GM18907 (cell line): ENCODE results near the gene TGM2.

Source experiments
- ATAC-seq: cut with Tn5 transposase; IDR thresholded peaks from one replicate; pipeline ENCODE4 v1.9.1; 2021; ENCODE audit warnings: mild to moderate bottlenecking, moderate library complexity; ENCODE audit not compliant: unreplicated experiment

The TGM2 gene

DNA sequence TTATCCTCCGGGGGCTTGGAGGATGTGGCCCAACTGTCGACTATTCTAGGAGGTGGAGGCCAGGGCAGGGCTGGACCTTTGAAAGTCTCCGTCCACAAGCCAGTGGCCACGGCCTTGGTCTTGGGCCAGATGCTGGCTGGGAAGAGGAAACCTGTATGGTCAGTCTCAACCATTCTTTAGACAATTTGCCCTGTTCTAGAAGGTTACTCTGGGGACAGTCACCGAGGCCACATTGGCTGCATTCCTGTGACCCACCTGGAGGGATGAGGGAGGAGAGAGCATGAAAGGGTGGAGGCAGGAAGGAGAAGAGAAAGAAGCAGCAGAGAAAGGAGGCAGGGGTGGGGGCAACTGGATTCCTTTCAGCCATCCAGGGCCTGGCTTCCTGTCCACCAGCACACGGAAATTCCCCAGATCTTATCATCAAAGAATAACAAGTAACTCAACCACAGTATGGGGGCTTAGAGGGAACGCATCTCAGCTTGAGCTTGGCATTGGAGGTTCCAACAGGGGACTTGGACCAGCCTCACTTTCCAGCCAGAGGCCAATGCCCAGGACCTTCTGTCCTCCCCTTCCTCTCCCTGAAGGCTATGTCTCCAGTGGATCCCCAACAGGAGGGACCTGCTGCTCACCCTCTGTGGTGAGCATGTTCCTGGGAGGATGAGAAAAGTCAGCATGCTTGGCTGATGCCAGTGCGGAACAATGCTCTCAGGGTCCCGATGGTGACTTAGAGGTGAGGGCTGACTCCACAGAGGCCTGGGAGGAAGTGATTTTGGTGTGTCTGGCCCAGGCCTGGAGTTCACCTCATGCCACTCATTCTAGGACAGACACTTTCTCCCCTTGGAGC, 30.4 kb downstream of the TGM2 start:
- no peak for ATAC-seq

DNA sequence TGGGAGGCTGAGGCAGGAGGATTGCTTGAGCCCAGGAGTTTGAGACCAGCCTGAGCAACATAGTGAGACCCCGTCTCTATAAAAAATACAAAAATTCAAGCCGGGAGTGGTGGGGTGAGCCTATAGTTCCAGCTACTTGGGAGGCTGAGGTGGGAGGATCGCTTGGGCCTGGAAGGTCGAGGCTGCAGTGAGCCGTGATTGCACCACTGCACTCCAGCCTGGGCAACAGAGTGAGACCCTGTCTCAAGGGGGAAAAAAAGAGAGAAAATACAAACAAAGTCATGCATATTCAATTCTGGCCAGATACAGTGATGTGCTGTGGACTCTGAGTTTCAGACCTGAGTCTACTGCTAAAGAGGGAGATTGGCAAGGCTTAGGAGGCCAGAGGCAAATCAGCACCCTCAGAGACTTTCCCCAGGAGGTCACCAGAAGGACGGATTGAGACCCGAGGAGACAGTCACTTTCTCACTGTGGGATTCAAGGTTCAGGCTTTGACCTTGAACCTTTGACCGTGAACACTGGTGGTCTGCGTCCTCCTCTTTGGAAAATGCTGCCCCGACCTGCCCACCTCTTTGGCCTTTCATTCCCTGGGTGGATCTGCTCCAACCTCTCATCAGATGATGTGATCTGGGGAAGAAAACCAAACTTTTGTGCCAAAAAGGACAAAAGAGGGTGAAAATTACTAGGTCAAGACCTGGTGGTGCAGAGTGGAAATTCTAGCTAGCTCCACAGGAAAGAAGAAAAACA, 31.2 kb downstream of the TGM2 start:
- ATAC-seq = no peak

DNA sequence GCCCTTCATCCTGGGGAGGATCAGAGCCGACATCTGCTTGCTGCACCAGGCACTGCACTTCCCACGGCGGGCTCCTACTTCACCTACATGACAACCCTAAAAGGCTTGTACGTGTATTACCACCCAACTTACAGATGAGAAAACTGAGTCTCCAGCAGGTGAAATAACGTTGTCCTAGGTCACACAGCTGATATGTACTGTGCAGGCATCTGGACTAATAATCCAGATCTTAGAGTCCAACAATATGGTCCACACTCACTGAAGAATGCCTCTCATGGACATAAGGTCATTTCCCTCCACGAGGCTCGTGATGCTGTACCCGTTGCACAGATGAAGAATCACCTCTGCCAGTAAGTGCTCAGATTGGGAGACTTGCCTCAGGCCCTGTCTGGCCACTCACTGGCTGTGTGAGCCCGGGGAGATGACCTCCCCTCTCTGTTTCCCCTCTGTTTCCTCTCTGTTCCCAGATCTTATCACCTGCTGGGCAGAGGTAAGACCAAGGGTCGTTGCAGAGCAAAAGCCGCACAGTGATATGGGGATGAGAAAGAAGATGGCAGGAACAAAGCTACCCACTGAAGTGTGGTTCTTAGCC, 32.1 kb downstream of the TGM2 start:
- no peak for ATAC-seq

DNA sequence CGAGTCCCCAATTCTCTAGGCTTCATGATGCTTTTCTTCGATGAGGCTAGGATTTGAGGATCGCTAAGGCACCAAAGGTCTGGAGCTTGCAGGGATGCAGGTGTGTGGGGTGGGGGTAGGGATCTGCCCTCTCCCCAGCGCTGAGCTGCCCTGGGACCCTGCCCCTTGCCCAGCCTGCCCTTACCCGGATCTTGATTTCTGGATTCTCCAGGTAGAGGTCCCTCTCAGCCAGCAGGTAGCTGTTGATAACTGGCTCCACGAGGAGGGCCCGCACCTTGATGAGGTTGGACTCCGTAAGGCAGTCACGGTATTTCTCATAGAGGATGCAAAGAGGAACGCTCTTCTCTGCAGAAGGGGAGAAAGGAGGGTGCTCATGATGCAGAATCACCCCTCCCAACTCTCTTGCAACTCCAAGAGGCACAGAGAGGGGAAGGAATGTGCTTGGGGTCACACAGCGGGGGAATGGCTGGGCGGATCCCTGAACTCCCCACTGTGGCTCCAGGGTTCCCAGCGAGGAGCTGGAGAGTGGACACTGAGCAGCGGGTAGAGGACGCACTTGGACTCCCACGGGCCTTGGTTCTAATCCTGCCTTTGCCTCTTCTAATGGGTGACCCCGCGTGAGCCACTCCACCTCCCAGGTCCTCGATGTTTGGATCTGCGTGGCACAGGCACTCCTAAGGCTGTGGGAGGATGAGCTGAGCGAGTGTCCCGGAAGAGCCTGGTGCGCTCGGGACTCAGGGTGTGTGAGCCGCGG, 32.7 kb downstream of the TGM2 start:
- ATAC-seq = no peak

DNA sequence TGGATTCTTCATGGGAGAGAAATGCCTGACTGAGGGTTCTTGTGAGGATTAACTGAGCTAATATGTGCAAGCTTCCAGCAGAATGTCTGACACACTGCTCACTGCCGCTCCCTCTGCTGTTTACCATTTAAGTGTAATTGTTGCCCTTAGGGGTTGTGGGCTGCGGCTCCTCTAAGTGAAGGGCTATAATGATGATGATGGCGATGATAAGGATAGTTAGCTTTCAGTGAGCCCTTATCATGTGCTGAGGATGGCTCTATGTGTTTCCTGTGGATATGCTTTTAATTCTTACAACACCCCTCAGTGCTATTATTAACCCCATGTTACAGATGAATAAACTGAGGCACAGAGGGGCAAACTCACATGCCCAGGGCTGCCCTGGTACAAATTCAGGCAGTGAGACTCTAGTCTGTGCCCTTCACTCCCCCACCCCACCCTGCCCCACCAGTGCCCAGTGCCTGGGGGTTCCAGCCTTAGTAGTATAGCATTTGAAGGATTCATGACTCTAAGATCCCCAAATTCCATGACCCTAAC, 33.4 kb downstream of the TGM2 start:
- ATAC-seq = no peak

DNA sequence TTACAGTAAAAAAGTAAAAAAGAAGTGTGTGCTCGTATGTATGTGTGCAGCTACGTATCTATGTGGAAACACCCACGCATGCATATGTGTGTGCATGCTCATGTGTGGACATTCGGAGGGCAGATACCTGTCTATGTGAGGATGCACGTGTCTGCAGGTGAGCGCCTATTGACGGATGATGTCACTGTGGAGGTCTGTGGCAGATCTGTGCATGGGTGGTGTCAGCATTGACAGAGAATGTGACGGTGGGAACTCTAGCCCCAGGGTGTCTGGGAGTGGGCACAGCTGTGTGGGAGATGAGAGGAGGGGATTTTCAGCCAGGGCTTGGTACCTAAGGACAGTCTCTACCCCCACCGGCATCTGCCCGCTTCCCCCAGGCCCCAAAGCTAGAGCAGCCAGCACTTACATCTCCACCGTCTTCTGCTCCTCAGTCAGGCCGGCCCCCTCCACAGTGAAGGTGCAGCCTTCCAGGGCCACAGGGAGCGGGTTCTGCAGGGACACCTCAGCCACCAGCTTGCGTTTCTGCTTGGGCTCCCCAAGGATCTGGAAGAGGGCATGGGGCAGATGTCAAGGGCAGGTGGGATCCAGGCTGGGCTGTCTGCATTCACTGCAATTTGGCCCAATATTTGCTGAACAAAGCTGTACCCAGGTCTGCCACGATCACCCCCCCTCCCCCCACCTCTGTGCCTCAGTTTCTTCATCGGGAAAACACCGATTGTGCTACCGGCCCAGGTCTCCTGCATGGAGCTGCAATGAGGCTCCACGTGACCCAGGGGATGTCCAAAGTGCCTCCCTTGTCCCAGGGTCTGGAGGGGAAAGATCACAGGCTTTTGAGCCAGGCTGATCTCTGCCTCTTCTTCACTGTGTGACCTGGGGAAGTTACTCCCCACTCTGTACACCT, 34.1 kb downstream of the TGM2 start:
- no peak for ATAC-seq

DNA sequence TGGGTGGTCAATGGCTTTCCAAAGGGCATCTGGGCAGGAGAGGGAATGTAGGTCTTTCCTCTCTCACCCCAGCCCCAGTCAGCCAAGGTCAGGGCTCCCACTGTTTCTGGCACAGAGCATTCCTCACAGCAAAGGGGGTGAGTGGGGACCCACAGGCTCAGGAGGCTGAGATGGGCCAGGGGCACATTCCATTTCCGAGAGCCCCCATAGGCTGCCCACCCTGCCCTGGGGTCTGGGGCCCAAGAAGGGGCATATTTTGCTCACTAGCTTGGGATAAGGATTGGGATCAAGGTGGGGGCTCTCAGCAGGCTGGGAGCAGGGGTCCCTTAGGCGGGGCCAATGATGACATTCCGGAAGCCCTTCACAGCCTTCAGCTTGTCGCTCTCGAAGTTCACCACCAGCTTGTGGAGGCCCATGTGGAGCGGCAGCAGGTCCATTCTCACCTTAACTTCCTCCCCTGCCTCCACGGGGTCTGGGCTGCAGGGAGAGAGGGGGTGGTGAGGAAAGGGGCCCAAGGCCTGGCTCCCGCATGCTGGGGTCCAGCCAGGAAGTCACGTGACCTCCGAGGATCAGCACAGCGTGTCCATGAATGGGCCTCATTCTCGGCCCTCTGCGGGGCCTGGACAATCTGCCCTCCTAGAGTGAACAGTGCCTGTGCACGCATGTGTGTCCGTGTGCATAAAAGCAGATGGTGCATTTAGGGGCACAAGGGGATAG, 35.0 kb downstream of the TGM2 start:
- no peak for ATAC-seq

DNA sequence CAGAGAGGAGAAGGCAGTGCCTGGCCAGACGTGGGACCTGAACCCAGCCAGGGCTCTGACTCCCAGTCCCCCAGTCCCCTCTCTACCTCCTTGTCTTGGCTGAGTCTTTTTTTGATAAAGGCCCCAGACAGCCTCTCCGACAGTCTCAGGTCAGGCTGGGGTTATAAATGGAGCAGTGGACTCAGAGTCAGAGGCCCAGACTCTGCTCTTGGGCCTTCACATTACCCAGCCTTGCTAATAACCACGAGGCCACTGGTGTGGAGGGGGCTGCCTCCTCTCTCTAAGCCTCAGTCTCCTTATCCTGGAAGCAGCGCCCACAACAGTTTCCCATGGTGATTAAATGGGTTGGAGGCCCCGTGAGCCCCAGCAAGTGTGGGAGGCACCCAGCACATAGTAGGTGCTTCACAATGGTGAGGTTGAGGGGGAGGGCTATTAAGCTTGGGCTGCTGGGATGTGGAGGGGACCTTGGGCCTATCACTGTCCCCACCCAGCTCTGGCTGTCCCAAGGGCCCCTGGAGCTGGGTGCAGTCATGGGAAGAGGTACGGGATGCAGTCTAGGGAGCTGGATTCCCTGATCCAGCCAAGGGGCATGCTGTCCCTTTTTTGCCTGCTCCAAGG, 35.7 kb downstream of the TGM2 start:
- no peak for ATAC-seq

DNA sequence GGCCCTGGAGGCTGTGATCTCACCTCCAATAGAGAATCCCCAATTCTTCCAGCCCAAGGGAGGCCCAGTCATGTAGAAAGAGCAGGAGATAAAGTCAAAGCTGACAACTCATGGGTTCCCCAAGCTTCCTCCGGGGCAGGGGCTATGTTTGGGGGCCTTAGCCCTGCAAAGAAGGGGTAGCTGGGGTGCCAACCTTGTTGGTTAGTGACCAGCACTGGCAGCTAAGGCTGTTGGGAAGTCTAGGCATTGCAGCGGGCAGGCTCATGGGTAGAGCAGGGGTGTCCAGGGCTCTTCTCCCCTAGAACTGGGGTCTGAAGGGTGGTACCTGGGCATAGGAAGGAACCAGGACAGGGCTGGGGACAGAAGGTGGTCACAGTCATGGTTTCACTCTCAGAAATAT, 36.4 kb downstream of the TGM2 start:
- no peak for ATAC-seq

DNA sequence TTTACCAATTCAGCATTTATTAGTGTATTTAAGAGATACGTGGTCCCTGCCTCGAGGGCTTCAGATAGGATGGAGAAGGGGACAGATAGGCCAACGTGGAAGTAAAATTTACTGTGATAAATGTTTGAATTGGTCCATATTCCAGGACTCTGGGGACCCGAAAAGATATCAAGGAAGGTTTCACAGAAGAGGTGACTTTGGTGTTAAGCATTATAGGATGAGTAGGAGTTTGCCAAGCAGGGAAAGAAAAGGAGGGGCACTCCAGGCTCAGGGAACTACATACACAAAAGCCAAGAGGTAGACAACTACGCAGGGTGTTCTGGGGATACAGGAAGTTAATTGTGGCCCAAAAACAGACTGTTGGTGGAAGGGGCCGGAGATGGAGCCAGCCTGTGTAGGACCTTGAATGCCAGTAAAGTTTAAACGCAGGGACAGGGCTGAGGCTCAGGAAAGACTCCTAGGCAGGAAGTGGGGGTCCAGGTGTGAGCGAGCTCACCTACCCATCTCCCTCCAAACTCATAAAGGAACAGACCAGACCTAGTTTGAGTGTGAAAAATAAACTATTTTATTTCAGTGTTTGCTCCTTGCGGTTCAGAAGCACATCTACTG, 37.0 kb downstream of the TGM2 start:
- no peak for ATAC-seq

DNA sequence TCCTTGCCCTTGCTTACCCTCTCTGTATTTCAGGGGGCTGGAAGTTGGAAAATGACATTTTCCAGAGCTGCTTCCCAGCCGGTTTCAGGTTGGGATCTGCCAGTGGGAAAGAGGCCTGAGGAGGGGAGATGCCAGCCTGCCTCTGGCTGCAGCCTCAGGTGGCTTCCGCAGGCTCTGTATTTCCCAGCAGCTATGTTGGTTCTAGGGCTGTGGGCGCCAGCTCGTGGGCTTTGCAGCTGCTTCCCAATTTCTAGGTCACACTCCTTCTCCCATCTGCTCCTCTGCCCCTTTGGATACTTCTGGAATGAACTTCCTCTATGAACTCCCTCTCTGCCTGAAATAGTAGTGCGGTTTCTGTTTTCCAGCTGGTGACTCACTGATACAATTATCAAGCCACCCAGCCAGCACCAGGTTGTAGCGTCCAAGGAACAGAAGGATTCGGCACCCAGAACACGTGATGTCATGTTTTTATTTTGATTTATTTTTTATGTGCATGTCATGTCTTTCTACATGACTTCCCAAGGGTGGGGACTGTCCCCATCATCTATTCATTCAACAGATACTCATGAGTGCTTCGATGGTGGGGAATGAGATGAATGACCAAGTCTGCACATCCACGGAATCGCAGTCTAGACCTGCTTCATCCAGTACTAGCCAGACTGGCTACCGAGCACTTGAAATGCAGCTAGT, 38.0 kb downstream of the TGM2 start:
- ATAC-seq = no peak

DNA sequence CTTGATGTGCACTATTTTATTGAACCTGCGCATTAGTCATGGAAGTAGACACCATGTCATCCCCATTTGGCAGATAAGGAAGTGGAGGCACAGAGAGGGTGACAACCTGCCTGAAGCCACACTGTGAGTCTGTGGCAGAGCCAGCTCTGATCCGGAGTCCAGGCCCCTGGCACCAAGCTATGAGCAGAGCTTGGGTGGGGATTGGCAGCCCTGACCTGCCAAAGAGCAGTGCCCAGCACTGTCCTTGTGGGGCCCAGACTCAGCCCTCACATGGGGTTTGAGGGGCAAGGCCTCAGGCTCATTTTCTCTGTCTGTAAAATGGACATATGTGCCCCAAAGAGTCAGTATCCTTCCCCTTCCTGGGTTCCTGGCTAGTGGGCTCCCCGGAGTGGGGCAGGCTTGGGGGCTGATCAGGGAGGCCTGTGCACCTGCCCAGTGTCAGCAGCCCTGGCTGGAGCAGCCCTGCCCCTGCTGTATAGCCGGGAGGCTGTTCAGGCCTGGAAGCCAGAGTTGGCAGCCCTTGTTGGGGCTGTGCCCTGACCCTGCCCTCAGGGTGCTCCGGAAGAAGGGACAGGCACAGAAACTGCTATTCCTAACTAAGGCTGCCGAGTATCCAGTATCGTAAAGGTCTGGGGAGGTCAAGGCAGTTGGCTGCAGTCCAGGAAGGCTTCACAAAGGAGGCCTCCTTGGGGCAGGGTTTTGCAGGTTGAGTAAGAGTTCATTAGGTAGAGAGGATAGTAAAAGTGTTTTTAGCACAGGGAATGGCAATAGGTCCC, 38.7 kb downstream of the TGM2 start:
- ATAC-seq = no peak

DNA sequence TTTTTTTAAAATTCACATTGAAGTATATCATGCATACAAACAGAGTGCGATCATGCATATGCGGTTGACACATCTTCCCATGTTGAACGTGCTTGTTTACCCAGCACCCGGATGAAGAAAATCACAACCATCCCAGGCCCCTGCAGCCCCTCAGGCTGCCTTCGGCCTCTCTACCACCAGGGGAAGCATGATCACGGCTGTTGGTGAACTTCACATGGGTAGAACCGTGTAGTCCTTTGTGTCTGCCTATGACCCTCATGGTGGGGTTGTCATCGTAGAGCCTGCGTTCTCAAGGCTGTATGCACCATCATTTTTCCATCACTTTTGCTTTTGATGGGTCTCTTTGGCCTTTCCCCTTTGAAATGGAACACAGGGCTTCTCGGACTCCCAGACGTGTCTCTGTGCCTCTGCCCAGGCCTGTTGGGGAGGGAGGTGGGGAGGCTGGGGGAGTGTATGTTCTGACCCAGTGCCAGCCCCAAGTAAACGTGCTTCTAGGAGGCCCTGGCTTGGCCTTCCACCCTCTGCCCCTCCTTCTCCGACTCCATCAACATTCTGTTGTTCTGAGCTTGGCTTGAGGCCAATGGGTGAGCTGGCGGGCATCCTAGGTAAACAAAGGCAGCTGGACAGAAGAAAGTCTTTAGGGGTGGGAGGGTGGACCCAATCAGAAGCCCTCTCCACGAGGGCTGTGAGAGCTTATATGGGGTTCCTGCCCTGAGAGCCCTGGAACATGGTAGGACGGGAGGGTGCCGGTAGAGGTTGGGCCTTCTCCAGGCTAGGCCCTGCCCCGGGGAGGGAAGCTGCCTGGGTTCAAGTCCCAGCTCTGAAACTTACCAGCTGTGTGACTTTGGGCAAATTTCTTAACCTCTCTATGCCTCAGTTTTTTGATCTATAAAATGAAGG, 39.7 kb downstream of the TGM2 start:
- no peak for ATAC-seq

DNA sequence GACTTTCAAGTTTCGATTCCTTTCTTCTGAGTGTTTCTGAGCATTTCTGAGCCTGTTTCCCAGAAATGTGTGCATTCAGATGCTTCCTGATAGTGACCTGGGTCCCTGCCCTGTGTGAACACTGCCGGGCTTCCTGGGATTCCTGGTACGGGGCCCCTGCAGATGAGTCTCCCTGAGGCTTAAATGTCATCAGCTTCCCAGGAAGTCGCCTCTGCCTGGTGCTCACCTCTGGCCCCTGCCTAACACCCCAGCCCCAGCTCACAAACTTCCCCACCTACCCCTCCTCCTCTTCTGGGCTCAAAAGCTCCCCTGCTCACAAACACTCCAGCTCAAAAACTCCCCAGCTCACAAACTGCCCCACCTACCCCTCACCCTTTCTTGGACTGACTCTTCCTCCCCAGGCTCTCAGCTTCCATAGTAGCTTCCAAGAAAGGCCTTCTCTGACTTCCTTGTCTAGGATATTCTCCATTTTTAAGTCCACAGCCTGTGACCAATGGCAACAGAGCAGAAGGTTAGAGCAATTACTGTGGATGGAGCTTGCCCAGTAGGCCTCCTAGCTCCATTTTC, 42.0 kb downstream of the TGM2 start:
- ATAC-seq = no peak

DNA sequence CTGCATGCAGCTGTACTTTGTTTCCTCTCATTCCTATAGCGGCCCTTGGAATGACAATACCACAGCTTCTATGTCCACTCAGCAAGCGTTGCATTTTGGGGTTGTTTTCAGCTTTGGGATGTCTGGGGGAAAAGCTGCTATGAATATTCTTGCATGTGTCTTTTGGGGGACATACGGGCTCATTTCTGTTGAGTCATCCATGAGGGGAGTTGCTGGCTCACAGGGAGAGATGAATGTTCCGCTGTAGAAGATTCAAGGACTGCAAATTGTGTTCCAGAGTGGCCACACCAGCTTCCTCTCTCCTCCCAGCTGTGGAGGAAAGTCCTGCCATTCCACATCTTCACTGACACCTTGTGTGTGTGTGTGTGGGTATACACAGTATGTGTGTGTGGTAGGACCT, 43.3 kb downstream of the TGM2 start:
- ATAC-seq = no peak

DNA sequence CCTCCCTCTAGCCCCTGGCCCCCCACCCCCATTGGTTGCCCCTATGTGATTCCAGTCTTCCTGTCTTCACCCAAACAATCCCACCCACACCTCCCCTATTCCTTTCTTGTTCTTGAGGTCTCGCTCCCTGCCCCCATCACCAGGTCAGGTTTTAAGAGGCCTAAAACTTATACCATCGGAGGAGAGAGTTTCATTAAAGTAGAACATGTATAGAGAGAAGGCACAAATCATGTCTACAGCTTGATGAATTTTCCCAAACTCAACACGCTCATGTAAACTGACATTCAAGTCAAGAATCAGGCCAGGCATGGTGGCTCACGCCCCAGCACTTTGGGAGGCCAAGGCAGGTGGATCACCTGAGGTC, 44.5 kb downstream of the TGM2 start:
- no peak for ATAC-seq
